Measurements from ENCODE around the gene NEU1. TPM values are rescaled to one million over a fixed set of nuclear protein-coding genes. Genes with fewer than 3 reads are reported as not detected.

The NEU1 gene
- total RNA-seq, 1 experiment from 2014 or later = 15.1 TPM

- H3K9ac ChIP-seq (ENCODE audit: low read length) = no peak overlapping the region
- no peak overlapping the region for H3K4me3 ChIP-seq (replicated peaks in 1 of 2; ENCODE audit: low read depth in 1 of 2, low read length in 2 of 2)
- H3K36me3 ChIP-seq (ENCODE audit: control insufficient read depth in 1 of 2, insufficient read depth in 2 of 2, low read length in 2 of 2) = peaks cover 36 to 48% of the 10 kb centered on the region in 2 experiments
- peaks cover 8% of the 10 kb centered on the region; the same call in 1 of the 2 replicates for H3K79me2 ChIP-seq (ENCODE audit: insufficient read depth, low read length)
- no TSS peak for BruUV-seq (replicated peaks)
- H3K9me2 ChIP-seq (ENCODE audit: insufficient read depth) = no peaks in the 10 kb centered on the region
- ChIA-PET RAD21 (ENCODE audit: low non-redundant PET in 1 of 2, low total read pairs in 2 of 2, uncharacterized antibody in 2 of 2, unreplicated experiment in 2 of 2) (no interaction called here), POLR2A (no interaction called here), CTCF (no interaction called here)
- no peaks in the 10 kb centered on the region for H3K27me3 ChIP-seq (ENCODE audit: insufficient read depth, low read length)
- no peak for ATAC-seq
- no peak overlapping the region for H3K27ac ChIP-seq (ENCODE audit: low read depth, low read length)
- no peaks in the 10 kb centered on the region for H3K9me3 ChIP-seq (ENCODE audit: control insufficient read depth in 1 of 2, insufficient read depth in 1 of 2, low read depth in 1 of 2, low read length in 2 of 2)
- peaks cover 4 to 7% of the 10 kb centered on the region in 2 experiments for H3K4me1 ChIP-seq (ENCODE audit: control insufficient read depth in 1 of 2, insufficient read depth in 2 of 2, low read length in 2 of 2)
- no peak overlapping the region for H3K4me2 ChIP-seq (ENCODE audit: low read length)
- no peak overlapping the region for H2AFZ ChIP-seq (ENCODE audit: low read depth, low read length, poor library complexity, severe bottlenecking)
- no peak for DNase-seq (ENCODE audit: low read depth, low spot score)
- intact Hi-C loops (cut with micrococcal nuclease) = no loop called here
- no peak for TF ChIP-seq SP1 (IDR thresholded peaks at IDR 0.05; ENCODE audit: low read depth)
- no peak for TF ChIP-seq JUND (IDR thresholded peaks at IDR 0.05)
- TF ChIP-seq FOSL1 (IDR thresholded peaks at IDR 0.05; ENCODE audit: low read depth) = no peak
- TF ChIP-seq ZBTB33 (IDR thresholded peaks at IDR 0.05; ENCODE audit: extremely low read depth, insufficient replicate concordance, low read length) = no peak
- no peak for TF ChIP-seq MAX (IDR thresholded peaks at IDR 0.05)
- no peak for TF ChIP-seq EZH2phosphoT487 (IDR thresholded peaks at IDR 0.05; ENCODE audit: borderline replicate concordance)
- TF ChIP-seq YY1 (IDR thresholded peaks at IDR 0.05; ENCODE audit: extremely low read depth, insufficient replicate concordance, low read depth, low read length) = no peak
- TF ChIP-seq ZFX (IDR thresholded peaks at IDR 0.05) = no peak
- no peak for TF ChIP-seq REST (IDR thresholded peaks at IDR 0.05; ENCODE audit: low read depth)
- no peak for TF ChIP-seq ZNF274 (IDR thresholded peaks at IDR 0.05; ENCODE audit: low read depth, low read length)
- TF ChIP-seq POLR2A (IDR thresholded peaks at IDR 0.05; ENCODE audit: borderline replicate concordance, extremely low read depth, insufficient read depth, insufficient read length) = no peak
- TF ChIP-seq POLR2AphosphoS5 (IDR thresholded peaks at IDR 0.05; ENCODE audit: low read depth, low read length) = no peak
- no peak for TF ChIP-seq CEBPB (IDR thresholded peaks at IDR 0.05; ENCODE audit: low read depth)
- TF ChIP-seq EGR1 (IDR thresholded peaks at IDR 0.05; ENCODE audit: low read depth) = no peak
- no peak for TF ChIP-seq CTCF (IDR thresholded peaks at IDR 0.05 in 2 of 3, conservative IDR thresholded peaks at IDR 0.05 in 1 of 3; ENCODE audit: borderline replicate concordance in 1 of 3, insufficient read depth in 1 of 3, low read depth in 2 of 3, low read length in 2 of 3)
- TF ChIP-seq ELF1 (IDR thresholded peaks at IDR 0.05; ENCODE audit: borderline replicate concordance, low read depth) = no peak
- no peak for TF ChIP-seq SIN3A (IDR thresholded peaks at IDR 0.05; ENCODE audit: low read depth)
- TF ChIP-seq ATF3 (IDR thresholded peaks at IDR 0.05) = no peak
- no peak for TF ChIP-seq SRF (IDR thresholded peaks at IDR 0.05; ENCODE audit: low read depth)
- 0 out of 2 replicates have a peak, but pooled peaks cover 5% of the 10 kb centered on the region for H4K20me1 ChIP-seq (ENCODE audit: insufficient read depth)
Measured at GRCh38 chr6:31892821-31893220, 30.2 kb upstream of the NEU1 start.

Data from HCT116 (cell line).